Right hindlimb (tissue), 1 donor: ENCODE measurements around the gene PIGS.

ENCODE experiments used
- DNase-seq: peaks from one replicate; pipeline ENCODE4 v3.0.0-alpha.2; 2018

The PIGS gene

GRCh38 chr17:28549236-28550132 is 21.8 kb downstream of the PIGS start:
- no peak for DNase-seq

GRCh38 chr17:28548417-28549130 is 22.8 kb downstream of the PIGS start:
- DNase-seq = no peak

- DNase-seq = peak; percentile 59
Observed at GRCh38 chr17:28547623-28548416, 23.5 kb downstream of the PIGS start.

- no peak for DNase-seq
Observed at GRCh38 chr17:28547096-28547622, 24.2 kb downstream of the PIGS start.

- DNase-seq = no peak
Observed at GRCh38 chr17:28545787-28546415, 25.4 kb downstream of the PIGS start.

- no peak for DNase-seq
Observed at GRCh38 chr17:28545141-28545503, 26.2 kb downstream of the PIGS start.

- no peak for DNase-seq
Observed at GRCh38 chr17:28544402-28545140, 26.8 kb downstream of the PIGS start.

GRCh38 chr17:28541439-28541838 is 29.9 kb downstream of the PIGS start:
- no peak for DNase-seq

GRCh38 chr17:28540231-28540630 is 31.1 kb downstream of the PIGS start:
- no peak for DNase-seq

GRCh38 chr17:28538296-28538895 is 32.9 kb downstream of the PIGS start:
- DNase-seq = no peak

GRCh38 chr17:28537219-28537610 is 34.1 kb downstream of the PIGS start:
- DNase-seq = no peak

- DNase-seq = no peak
Observed at GRCh38 chr17:28536532-28537218, 34.6 kb downstream of the PIGS start.

- DNase-seq = no peak
Observed at GRCh38 chr17:28534740-28535375, 36.5 kb downstream of the PIGS start.

- no peak for DNase-seq
Observed at GRCh38 chr17:28533091-28533807, 38.1 kb downstream of the PIGS start.

- DNase-seq = no peak
Observed at GRCh38 chr17:28532050-28532960, 39.0 kb downstream of the PIGS start.

- DNase-seq = no peak
Observed at GRCh38 chr17:28530926-28531325, 40.4 kb downstream of the PIGS start.

GRCh38 chr17:28530250-28530649 is 41.1 kb downstream of the PIGS start:
- DNase-seq = no peak

GRCh38 chr17:28529013-28529400 is 42.3 kb downstream of the PIGS start:
- no peak for DNase-seq
